Left ventricle myocardium inferior (tissue), 1 donor: ENCODE results near the gene ALDOA. TPM values are rescaled to one million over a fixed set of nuclear protein-coding genes. Genes with fewer than 3 reads are reported as not detected.

Experiments
- DNase-seq: peaks from one replicate; pipeline ENCODE4 v3.0.0-alpha.2; 2020
- H3K27ac ChIP-seq: fragments of 200-600 bp; replicated peaks from 2 replicates; pipeline ENCODE4 v1.8.0; 2021
- H3K27me3 ChIP-seq: fragments of 200-600 bp; 2 replicates; pipeline ENCODE4 v1.8.0; 2021; ENCODE audit warnings: low read depth
- H3K36me3 ChIP-seq: fragments of 200-600 bp; 2 replicates; pipeline ENCODE4 v1.8.0; 2021
- H3K4me1 ChIP-seq: fragments of 200-600 bp; 2 replicates; pipeline ENCODE4 v1.8.0; 2021
- H3K4me3 ChIP-seq: fragments of 200-600 bp; 2 replicates; pipeline ENCODE4 v1.8.0; 2021; ENCODE audit warnings: mild to moderate bottlenecking, moderate library complexity
- H3K9me3 ChIP-seq: fragments of 200-600 bp; replicated peaks from 2 replicates; pipeline ENCODE4 v1.8.0; 2021
- intact Hi-C: fragments of 100-400 bp; cut with micrococcal nuclease; formaldehyde crosslinking; loops from one replicate; pipeline ENCODE4 v1.11.0; 2022
- total RNA-seq: library from RNA; stranded (reverse); fragmentation: NEBNext Ultra II Directional; extraction: Animal tissue kit (Norgen Biotek cat#: 25700); gene quantifications from one replicate; pipeline ENCODE4 v1.2.1, GENCODE V29; 2021
- TF ChIP-seq, protein P1 (sequence below): fragments of 200-600 bp; IDR thresholded peaks from 2 replicates; pipeline ENCODE4 v1.8.0; 2021; ENCODE audit warnings: antibody characterized with exemption, mild to moderate bottlenecking, borderline replicate concordance
- donor health status: DM: no; HTN: yes; CAD: no; lungs with severe emphysema.

ALDOA gene
- total RNA-seq, 1 donor from 2014 or later: 3,337 TPM

GRCh38 chr16:30063893-30064728 is 1.4 kb upstream of the ALDOA start:
- intact Hi-C loops: no loop called here
- Histone ChIP-seq H3K4me3 (peak overlapping the region; percentile 93), H3K36me3 (peaks cover 25% of the 10 kb centered on the region), H3K4me1 (peaks cover 75% of the 10 kb centered on the region), H3K27me3 (no peaks in the 10 kb centered on the region), H3K9me3 (no peaks in the 10 kb centered on the region), H3K27ac (peak overlapping the region; percentile 100)
- peak; percentile 84 for DNase-seq
- TF ChIP-seq, protein P1, sequence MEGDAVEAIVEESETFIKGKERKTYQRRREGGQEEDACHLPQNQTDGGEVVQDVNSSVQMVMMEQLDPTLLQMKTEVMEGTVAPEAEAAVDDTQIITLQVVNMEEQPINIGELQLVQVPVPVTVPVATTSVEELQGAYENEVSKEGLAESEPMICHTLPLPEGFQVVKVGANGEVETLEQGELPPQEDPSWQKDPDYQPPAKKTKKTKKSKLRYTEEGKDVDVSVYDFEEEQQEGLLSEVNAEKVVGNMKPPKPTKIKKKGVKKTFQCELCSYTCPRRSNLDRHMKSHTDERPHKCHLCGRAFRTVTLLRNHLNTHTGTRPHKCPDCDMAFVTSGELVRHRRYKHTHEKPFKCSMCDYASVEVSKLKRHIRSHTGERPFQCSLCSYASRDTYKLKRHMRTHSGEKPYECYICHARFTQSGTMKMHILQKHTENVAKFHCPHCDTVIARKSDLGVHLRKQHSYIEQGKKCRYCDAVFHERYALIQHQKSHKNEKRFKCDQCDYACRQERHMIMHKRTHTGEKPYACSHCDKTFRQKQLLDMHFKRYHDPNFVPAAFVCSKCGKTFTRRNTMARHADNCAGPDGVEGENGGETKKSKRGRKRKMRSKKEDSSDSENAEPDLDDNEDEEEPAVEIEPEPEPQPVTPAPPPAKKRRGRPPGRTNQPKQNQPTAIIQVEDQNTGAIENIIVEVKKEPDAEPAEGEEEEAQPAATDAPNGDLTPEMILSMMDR: peak; percentile 46

- Histone ChIP-seq H3K36me3 (peaks cover 31% of the 10 kb centered on the region), H3K9me3 (no peaks in the 10 kb centered on the region), H3K4me3 (peak overlapping the region; percentile 93), H3K27me3 (no peaks in the 10 kb centered on the region), H3K27ac (peak overlapping the region; percentile 100), H3K4me1 (peaks cover 81% of the 10 kb centered on the region)
- TF ChIP-seq, protein P1: no peak
- intact Hi-C loops: no loop called here
- DNase-seq: no peak
Measured at GRCh38 chr16:30064729-30065101, 845 bp upstream of the ALDOA start.

- Histone ChIP-seq H3K4me3 (peak overlapping the region; percentile 93), H3K9me3 (no peaks in the 10 kb centered on the region), H3K4me1 (peaks cover 84% of the 10 kb centered on the region), H3K27ac (peak overlapping the region; percentile 100), H3K27me3 (no peaks in the 10 kb centered on the region), H3K36me3 (peaks cover 45% of the 10 kb centered on the region)
- intact Hi-C loops: no loop called here
- DNase-seq: no peak
- TF ChIP-seq, protein P1: no peak
Measured at GRCh38 chr16:30065943-30066760, 592 bp downstream of the ALDOA start.

- Histone ChIP-seq H3K4me1 (peaks cover 87% of the 10 kb centered on the region), H3K4me3 (peak overlapping the region; percentile 93), H3K36me3 (peaks cover 53% of the 10 kb centered on the region), H3K9me3 (no peaks in the 10 kb centered on the region), H3K27ac (peak overlapping the region; percentile 100), H3K27me3 (no peaks in the 10 kb centered on the region)
- TF ChIP-seq, protein P1: no peak
- peak; percentile 55 for DNase-seq
- intact Hi-C loops: no loop called here
Measured at GRCh38 chr16:30066761-30067583, 1.4 kb downstream of the ALDOA start.

DNA sequence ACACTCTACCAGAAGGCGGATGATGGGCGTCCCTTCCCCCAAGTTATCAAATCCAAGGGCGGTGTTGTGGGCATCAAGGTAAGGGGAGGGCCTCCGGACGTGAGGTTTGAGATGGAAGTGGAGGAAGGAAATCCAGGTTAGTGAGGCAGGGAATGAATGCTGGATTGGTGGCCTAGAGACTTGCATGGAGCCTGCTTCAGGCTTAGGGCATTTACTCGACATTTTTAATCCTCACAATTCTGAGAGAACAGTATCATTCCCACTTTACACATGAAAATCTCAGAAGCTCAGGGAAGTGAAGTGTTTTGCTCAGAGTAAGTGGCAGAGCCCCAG is 2.0 kb downstream of the ALDOA start:
- Histone ChIP-seq H3K9me3 (no peaks in the 10 kb centered on the region), H3K4me3 (peak overlapping the region; percentile 93), H3K27me3 (no peaks in the 10 kb centered on the region), H3K36me3 (peaks cover 59% of the 10 kb centered on the region), H3K4me1 (peaks cover 87% of the 10 kb centered on the region), H3K27ac (peak overlapping the region; percentile 100)
- intact Hi-C loops: no loop called here
- no peak for DNase-seq
- TF ChIP-seq, protein P1: no peak
